Measurements from ENCODE around the gene GYG2.
"Not testable (repeated sequence)": the region's sequence is repeated elsewhere in the genome, so short reads cannot be mapped to it uniquely, and the experiment has no call there.

GYG2 gene

GRCh38 chrX:2828344-2828958, at the start of gene GYG2:
TSS of gene GYG2 (plus strand) at chrX:2828930. CDS start at chrX:2830189, 1,259 bp downstream.
- DNase-seq (ENCODE audit: low spot score) = no peak
- in situ Hi-C loops (cut with MboI; ENCODE audit: low pct_unique_long_range_greater_than_20kb, low sequenced_read_pairs, unreplicated experiment) = no loop called here
- TF ChIP-seq CTCF (IDR thresholded peaks at IDR 0.05; ENCODE audit: extremely low read depth, insufficient read depth, missing control alignments) = no peak

DNA sequence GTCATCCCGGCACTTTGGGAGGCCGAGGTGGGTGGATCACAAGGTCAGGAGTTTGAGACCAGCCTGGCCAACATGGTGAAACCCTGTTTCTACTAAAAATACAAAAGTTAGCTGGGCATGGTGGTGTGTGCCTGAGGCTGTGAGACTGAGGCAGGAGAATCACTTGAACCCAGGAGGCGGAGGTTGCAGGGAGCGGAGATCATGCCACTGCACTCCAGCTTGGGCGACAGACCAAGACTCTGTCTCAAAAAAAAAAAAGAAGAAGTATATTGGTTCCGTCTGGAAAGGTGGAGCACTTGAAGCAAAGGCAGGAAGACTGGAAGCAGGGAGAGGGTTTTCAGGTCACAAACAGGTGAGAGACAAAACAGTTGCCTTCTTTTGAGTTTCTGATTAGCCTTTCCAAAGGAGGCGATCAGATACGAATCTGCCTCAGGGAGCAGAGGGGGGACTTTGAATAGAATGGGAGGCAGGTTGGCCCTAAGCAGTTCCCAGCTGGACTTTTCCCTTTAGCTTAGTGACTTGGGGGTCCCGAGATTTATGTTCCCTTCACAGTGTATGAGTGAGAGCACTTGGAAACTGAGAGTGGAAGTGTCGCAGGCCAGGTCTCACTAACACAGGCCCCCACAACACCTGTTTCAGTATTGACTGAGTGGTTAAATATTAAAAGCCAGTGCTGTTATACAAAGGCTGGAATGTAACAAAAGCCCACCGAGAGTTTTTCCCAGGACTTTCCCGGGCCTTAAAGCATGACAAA, 48.1 kb upstream of the GYG2 start:
- DNase-seq (ENCODE audit: low spot score); in situ Hi-C loops (cut with MboI; ENCODE audit: low pct_unique_long_range_greater_than_20kb, low sequenced_read_pairs, unreplicated experiment): not testable (repeated sequence)

GRCh38 chrX:2781226-2781571, 47.5 kb upstream of the GYG2 start:
- no peak for TF ChIP-seq CTCF (IDR thresholded peaks at IDR 0.05; ENCODE audit: extremely low read depth, insufficient read depth, missing control alignments)
- no peak for DNase-seq (ENCODE audit: low spot score)
- in situ Hi-C loops (cut with MboI; ENCODE audit: low pct_unique_long_range_greater_than_20kb, low sequenced_read_pairs, unreplicated experiment) = no loop called here

DNA sequence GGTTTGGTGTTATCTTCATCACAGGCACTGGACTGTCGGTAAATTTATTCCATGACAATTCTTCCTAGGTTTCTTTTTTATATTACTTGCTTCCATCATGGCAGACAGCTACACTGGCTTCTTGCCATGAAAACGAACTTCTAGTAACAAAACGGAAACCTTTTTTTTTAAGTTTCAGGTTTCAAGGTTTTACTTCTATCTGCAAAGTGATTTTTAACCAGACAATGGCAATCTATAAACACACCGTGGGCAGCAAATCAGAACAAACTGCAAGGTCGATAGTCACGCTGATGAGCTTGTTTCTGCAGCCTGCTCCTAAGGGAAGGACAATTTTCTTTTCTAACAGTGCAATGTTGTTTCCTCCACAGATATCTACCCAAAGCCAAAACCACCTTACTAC, 47.0 kb upstream of the GYG2 start:
- no peak for TF ChIP-seq CTCF (IDR thresholded peaks at IDR 0.05; ENCODE audit: extremely low read depth, insufficient read depth, missing control alignments)
- in situ Hi-C loops (cut with MboI; ENCODE audit: low pct_unique_long_range_greater_than_20kb, low sequenced_read_pairs, unreplicated experiment) = no loop called here
- DNase-seq (ENCODE audit: low spot score) = no peak

GRCh38 chrX:2782171-2782570, 46.6 kb upstream of the GYG2 start:
- no peak for DNase-seq (ENCODE audit: low spot score)
- TF ChIP-seq CTCF (IDR thresholded peaks at IDR 0.05; ENCODE audit: extremely low read depth, insufficient read depth, missing control alignments) = no peak
- in situ Hi-C loops (cut with MboI; ENCODE audit: low pct_unique_long_range_greater_than_20kb, low sequenced_read_pairs, unreplicated experiment) = no loop called here

DNA sequence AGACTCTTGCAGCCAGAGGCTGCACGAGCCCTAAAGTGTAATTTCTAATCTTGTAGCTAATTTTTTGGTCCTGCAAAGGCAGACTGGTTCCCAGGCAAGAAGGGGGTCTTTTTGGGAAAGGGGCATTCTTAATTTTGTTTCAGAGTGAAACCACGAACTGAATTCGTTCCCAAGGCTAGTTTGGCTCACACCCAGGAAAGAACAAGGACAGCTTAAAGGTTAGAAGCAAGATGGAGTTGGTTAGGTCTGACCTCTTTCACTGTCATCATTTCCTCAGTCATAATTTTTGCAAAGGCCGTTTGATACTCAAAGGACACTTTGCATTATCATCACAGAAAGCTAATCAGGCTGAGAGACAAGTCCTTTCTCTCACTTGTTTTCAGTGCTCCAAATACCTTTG, 46.0 kb upstream of the GYG2 start:
- TF ChIP-seq CTCF (IDR thresholded peaks at IDR 0.05; ENCODE audit: extremely low read depth, insufficient read depth, missing control alignments) = no peak
- DNase-seq (ENCODE audit: low spot score) = no peak
- in situ Hi-C loops (cut with MboI; ENCODE audit: low pct_unique_long_range_greater_than_20kb, low sequenced_read_pairs, unreplicated experiment) = no loop called here

GRCh38 chrX:2784026-2784425, 44.7 kb upstream of the GYG2 start:
- TF ChIP-seq CTCF (IDR thresholded peaks at IDR 0.05; ENCODE audit: extremely low read depth, insufficient read depth, missing control alignments) = no peak
- DNase-seq (ENCODE audit: low spot score) = no peak
- in situ Hi-C loops (cut with MboI; ENCODE audit: low pct_unique_long_range_greater_than_20kb, low sequenced_read_pairs, unreplicated experiment) = no loop called here
